Panc1 (cell line): Measurements from ENCODE around the gene CHMP1A. TPM values are rescaled to one million over a fixed set of nuclear protein-coding genes. Genes with fewer than 3 reads are reported as not detected.

Experiments used
- ATAC-seq: fragments of 200-7000 bp; cut with Tn5 transposase; 2 replicates; pipeline ENCODE4 v1.9.1; 2020; ENCODE audit warnings: mild to moderate bottlenecking, moderate library complexity
- BruUV-seq: library from RNA; stranded (reverse); fragments of 400-500 nt; replicated peaks from 2 replicates; lab custom pipeline; 2021; lab: Mats Ljungman, UMichigan
- CTCF ChIA-PET: fragments of 300-600 bp; sonication (Branson Sonifier 250); formaldehyde crosslinking; loops from one replicate; lab custom pipeline; 2022; ENCODE audit warnings: antibody characterized with exemption; lab: Charles Lee
- POLR2A ChIA-PET: fragments of 300-600 bp; sonication (Branson Sonifier 250); formaldehyde crosslinking; loops from one replicate; lab custom pipeline; 2022; ENCODE audit warnings: antibody characterized with exemption; lab: Charles Lee
- DNase-seq: peaks from one replicate; pipeline ENCODE4 v3.0.0-alpha.2; 2010; ENCODE audit warnings: low read depth, low spot score
- H3K27ac ChIP-seq: 2 replicates; pipeline ENCODE4 v1.5.1; 2011; ENCODE audit warnings: mild to moderate bottlenecking, low read length, inconsistent platforms
- H3K27me3 ChIP-seq: fragments of 200-500 bp; sonication (Bioruptor generic); 2 replicates; pipeline ENCODE4 v1.6.0; 2014; ENCODE audit warnings: low read length, inconsistent platforms; ENCODE audit not compliant: control insufficient read depth, insufficient read depth
- H3K36me3 ChIP-seq: fragments of 200-500 bp; sonication (Bioruptor generic); 2 replicates; pipeline ENCODE4 v1.5.1; 2014; ENCODE audit warnings: inconsistent platforms, mild to moderate bottlenecking, low read length, moderate library complexity; ENCODE audit not compliant: control insufficient read depth, insufficient read depth
- H3K4me1 ChIP-seq: 2 replicates; pipeline ENCODE4 v1.5.1; 2011; ENCODE audit warnings: inconsistent platforms, mild to moderate bottlenecking, low read length, moderate library complexity; ENCODE audit not compliant: control insufficient read depth, insufficient read depth
- H3K4me3 ChIP-seq, 2 experiments: 2 replicates each; pipeline ENCODE4 v1.5.1; 2011 to 2012; ENCODE audit warnings: low read depth in 2 of 2, low read length in 2 of 2, mild to moderate bottlenecking in 2 of 2, inconsistent platforms in 1 of 2, moderate library complexity in 1 of 2
- H3K9me3 ChIP-seq: fragments of 200-500 bp; sonication (Bioruptor generic); 2 replicates; pipeline ENCODE4 v1.5.1; 2014; ENCODE audit warnings: low read depth, mild to moderate bottlenecking, inconsistent platforms, low read length, moderate library complexity; ENCODE audit not compliant: control insufficient read depth, insufficient read depth
- POLR2AphosphoS5 ChIP-seq: IDR thresholded peaks from 2 replicates; pipeline ENCODE4 v1.6.1; 2012; ENCODE audit warnings: mild to moderate bottlenecking, low read depth, low read length, moderate library complexity
- SIN3A ChIP-seq: IDR thresholded peaks from 2 replicates; pipeline ENCODE4 v1.6.1; 2012; ENCODE audit warnings: low read depth, mild to moderate bottlenecking, low read length, moderate library complexity, borderline replicate concordance; ENCODE audit not compliant: insufficient read depth
- TCF7L2 ChIP-seq: IDR thresholded peaks from 2 replicates; pipeline ENCODE4 v1.6.1; 2011; ENCODE audit warnings: mild to moderate bottlenecking, low read depth, low read length, inconsistent platforms
- in situ Hi-C: cut with HindIII; loops from 2 replicates; pipeline ENCODE4 v1.10.0; 2016; ENCODE audit warnings: low sequenced_read_pairs, low pct_unique_long_range_greater_than_20kb
- intact Hi-C: fragments of 100-400 bp; cut with micrococcal nuclease; formaldehyde crosslinking; loops from one replicate; pipeline ENCODE4 v1.10.0; 2022; ENCODE audit not compliant: unreplicated experiment
- total RNA-seq: library from RNA; stranded (reverse); gene quantifications from one replicate; pipeline ENCODE4 v1.2.1, GENCODE V29; 2021; ENCODE audit not compliant: unreplicated experiment
- TF ChIP-seq, protein P1 (sequence below), 2 experiments: IDR thresholded peaks; 2 replicates each; pipeline ENCODE4 v1.6.1; 2011 to 2012; ENCODE audit warnings: low read depth in 2 of 2, control low read depth in 1 of 2, low read length in 1 of 2, mild to moderate bottlenecking in 1 of 2, moderate library complexity in 1 of 2; ENCODE audit not compliant: insufficient read depth in 1 of 2
- TF ChIP-seq, protein P2 (sequence below): fragments of 450-650 bp; IDR thresholded peaks from 2 replicates; pipeline ENCODE4 v1.5.1; 2017; ENCODE audit warnings: mild to moderate bottlenecking

Gene CHMP1A
- total RNA-seq, 1 experiment from 2014 or later: 98.0 TPM

DNA sequence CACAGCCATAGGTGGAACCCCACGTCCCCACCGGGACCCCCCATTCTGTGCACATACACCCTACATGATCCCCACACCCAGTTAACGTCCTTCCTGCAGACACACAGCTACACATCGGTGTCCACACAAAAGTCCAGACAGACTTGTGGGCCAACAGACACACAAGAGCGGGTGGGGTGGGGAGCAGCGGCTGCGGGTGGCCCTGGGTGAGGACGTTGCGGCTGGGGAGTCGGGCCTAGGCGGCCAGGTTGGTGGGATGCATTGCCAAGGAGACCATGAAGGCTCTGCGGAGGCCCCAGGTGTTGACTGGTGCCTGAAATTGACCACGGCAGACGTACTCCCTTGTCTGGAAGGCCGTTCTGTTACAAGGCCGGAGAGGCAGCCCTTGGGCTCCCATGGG, 52.7 kb downstream of the CHMP1A start:
- intact Hi-C loops: loop anchor here (5.0 kb wide), 1 partner anchor 38 kb away; no protein-coding TSS in a partner anchor
- POLR2A ChIA-PET: no interaction called here
- no TSS peak for BruUV-seq
- TF ChIP-seq, protein P1, sequence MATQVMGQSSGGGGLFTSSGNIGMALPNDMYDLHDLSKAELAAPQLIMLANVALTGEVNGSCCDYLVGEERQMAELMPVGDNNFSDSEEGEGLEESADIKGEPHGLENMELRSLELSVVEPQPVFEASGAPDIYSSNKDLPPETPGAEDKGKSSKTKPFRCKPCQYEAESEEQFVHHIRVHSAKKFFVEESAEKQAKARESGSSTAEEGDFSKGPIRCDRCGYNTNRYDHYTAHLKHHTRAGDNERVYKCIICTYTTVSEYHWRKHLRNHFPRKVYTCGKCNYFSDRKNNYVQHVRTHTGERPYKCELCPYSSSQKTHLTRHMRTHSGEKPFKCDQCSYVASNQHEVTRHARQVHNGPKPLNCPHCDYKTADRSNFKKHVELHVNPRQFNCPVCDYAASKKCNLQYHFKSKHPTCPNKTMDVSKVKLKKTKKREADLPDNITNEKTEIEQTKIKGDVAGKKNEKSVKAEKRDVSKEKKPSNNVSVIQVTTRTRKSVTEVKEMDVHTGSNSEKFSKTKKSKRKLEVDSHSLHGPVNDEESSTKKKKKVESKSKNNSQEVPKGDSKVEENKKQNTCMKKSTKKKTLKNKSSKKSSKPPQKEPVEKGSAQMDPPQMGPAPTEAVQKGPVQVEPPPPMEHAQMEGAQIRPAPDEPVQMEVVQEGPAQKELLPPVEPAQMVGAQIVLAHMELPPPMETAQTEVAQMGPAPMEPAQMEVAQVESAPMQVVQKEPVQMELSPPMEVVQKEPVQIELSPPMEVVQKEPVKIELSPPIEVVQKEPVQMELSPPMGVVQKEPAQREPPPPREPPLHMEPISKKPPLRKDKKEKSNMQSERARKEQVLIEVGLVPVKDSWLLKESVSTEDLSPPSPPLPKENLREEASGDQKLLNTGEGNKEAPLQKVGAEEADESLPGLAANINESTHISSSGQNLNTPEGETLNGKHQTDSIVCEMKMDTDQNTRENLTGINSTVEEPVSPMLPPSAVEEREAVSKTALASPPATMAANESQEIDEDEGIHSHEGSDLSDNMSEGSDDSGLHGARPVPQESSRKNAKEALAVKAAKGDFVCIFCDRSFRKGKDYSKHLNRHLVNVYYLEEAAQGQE (IDR thresholded peaks at IDR 0.05; ENCODE audit: insufficient read depth in 1 of 2, low read depth in 2 of 2, low read length in 1 of 2): no peak
- TF ChIP-seq, protein P2, sequence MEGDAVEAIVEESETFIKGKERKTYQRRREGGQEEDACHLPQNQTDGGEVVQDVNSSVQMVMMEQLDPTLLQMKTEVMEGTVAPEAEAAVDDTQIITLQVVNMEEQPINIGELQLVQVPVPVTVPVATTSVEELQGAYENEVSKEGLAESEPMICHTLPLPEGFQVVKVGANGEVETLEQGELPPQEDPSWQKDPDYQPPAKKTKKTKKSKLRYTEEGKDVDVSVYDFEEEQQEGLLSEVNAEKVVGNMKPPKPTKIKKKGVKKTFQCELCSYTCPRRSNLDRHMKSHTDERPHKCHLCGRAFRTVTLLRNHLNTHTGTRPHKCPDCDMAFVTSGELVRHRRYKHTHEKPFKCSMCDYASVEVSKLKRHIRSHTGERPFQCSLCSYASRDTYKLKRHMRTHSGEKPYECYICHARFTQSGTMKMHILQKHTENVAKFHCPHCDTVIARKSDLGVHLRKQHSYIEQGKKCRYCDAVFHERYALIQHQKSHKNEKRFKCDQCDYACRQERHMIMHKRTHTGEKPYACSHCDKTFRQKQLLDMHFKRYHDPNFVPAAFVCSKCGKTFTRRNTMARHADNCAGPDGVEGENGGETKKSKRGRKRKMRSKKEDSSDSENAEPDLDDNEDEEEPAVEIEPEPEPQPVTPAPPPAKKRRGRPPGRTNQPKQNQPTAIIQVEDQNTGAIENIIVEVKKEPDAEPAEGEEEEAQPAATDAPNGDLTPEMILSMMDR: no peak
- TF ChIP-seq SIN3A (no peak), POLR2AphosphoS5 (no peak), TCF7L2 (no peak)
- H3K9me3 ChIP-seq: no peaks in the 10 kb centered on the region
- no peak for ATAC-seq
- DNase-seq: no peak
- H3K27me3 ChIP-seq: no peaks in the 10 kb centered on the region
- CTCF ChIA-PET: no interaction called here
- in situ Hi-C loops: no loop called here
- H3K36me3 ChIP-seq: no peaks in the 10 kb centered on the region
- peaks cover 11% of the 10 kb centered on the region for H3K4me1 ChIP-seq
- no peak overlapping the region for H3K4me3 ChIP-seq
- H3K27ac ChIP-seq: no peak overlapping the region

DNA sequence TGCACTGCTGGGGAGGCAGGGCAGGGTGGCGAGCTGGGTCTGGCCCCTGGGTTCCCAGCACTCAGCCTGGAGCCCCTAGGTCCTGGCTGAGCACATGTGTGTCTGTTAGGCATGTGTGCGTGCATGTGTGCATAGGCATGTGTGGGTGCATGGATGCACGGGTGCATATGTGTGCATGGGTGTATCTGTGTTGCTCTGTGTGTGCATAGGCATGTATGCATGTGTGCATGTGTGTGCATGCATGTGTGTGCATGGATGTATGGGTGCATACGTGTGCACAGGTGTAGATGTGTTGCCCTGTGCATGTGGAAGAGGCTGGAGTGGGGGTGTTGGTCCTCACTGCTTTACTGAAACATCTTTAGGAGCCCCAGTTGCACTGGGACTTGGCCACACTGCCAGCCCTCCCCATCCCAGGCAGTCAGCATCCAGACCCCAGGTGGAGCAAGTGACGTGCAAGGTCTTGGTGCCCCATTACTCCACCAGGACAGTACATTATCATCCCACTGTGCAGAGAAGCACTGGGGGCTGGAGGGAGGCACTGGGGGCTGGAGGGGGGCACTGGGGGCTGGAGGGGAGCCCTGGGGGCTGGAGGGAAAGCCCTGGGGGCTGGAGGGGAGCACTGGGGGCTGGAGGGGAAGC, 54.4 kb downstream of the CHMP1A start:
- TF ChIP-seq, protein P2: no peak
- TF ChIP-seq, protein P1 (IDR thresholded peaks at IDR 0.05; ENCODE audit: insufficient read depth in 1 of 2, low read depth in 2 of 2, low read length in 1 of 2): no peak
- TF ChIP-seq SIN3A: no peak
- TF ChIP-seq TCF7L2: no peak
- TF ChIP-seq POLR2AphosphoS5: no peak
- intact Hi-C loops (loop anchor here (5.0 kb wide), 1 partner anchor 39 kb away; no protein-coding TSS in a partner anchor), in situ Hi-C loops (no loop called here)
- POLR2A ChIA-PET: no interaction called here
- BruUV-seq: no TSS peak
- no peaks in the 10 kb centered on the region for H3K27me3 ChIP-seq
- H3K4me3 ChIP-seq: no peak overlapping the region
- H3K4me1 ChIP-seq: peaks cover 6% of the 10 kb centered on the region
- H3K27ac ChIP-seq: no peak overlapping the region; the same call in 1 of the 2 replicates
- DNase-seq (no peak), ATAC-seq (peak; percentile 6; the same call in 1 of the 2 replicates)
- CTCF ChIA-PET: interaction anchor here (1.6 kb wide), 1 partner anchor 12 kb away, joined by 8 read pairs; no protein-coding TSS in a partner anchor
- no peaks in the 10 kb centered on the region for H3K36me3 ChIP-seq
- no peaks in the 10 kb centered on the region for H3K9me3 ChIP-seq
